ENCODE measurements around the gene RAI1. TPM values are rescaled to one million over a fixed set of nuclear protein-coding genes. Genes with fewer than 3 reads are reported as not detected.
A peak's percentile ranks its signal among the peaks of the same experiment; 100 is the strongest.

Gene RAI1
- total RNA-seq, 1 donor from 2014 or later = 46.2 TPM

- peaks cover 16% of the 10 kb centered on the region for H3K36me3 Mint-ChIP-seq (ENCODE audit: low read depth, unreplicated experiment)
- H3K27me3 Mint-ChIP-seq (ENCODE audit: unreplicated experiment) = peaks cover 31% of the 10 kb centered on the region
- H3K4me1 Mint-ChIP-seq (ENCODE audit: unreplicated experiment) = peaks cover 59% of the 10 kb centered on the region
- H3K9me3 Mint-ChIP-seq (ENCODE audit: unreplicated experiment) = no peaks in the 10 kb centered on the region
- DNase-seq (ENCODE audit: low spot score) = no peak
- H3K4me3 Mint-ChIP-seq (ENCODE audit: unreplicated experiment) = peak overlapping the region; percentile 94
- H3K27ac Mint-ChIP-seq (ENCODE audit: unreplicated experiment) = peak overlapping the region; percentile 91
- TF ChIP-seq CTCF (IDR thresholded peaks at IDR 0.05; ENCODE audit: unreplicated experiment) = no peak
Measured at GRCh38 chr17:17835415-17836249, 154.4 kb downstream of the RAI1 start.

DNA sequence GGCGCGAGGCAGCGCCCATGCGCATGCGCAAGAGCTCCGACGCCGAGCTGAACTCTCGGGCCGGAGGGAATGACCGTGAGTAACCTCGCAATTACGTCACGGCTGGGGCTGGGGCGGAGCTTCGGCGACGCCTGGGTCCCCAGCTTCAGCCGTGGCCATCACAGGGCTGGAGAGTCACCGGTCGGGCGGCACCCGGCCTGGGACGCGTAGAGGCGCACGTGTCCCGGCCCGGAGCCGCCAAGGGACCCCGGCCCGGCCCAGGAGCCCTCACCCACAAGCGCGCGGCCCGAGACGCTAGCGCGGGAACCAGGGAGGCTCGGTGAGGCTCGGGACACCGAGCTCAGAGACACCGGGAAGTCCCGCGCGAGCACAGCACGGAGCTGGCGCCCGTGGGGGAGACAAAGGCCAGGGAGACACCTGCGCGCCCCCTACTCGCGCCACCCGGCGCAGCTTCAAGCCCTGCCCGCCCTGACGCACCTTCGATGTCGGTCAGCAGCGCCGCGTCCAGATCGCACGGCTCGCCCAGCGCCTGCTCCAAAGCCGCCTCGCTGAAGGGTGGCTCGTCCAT lies 155.1 kb downstream of the RAI1 start:
- Mint-ChIP-seq H3K9me3 (ENCODE audit: unreplicated experiment) (no peaks in the 10 kb centered on the region), H3K27ac (ENCODE audit: unreplicated experiment) (peak overlapping the region; percentile 91), H3K4me3 (ENCODE audit: unreplicated experiment) (peak overlapping the region; percentile 94), H3K27me3 (ENCODE audit: unreplicated experiment) (peaks cover 35% of the 10 kb centered on the region), H3K4me1 (ENCODE audit: unreplicated experiment) (peaks cover 62% of the 10 kb centered on the region), H3K36me3 (ENCODE audit: low read depth, unreplicated experiment) (peaks cover 16% of the 10 kb centered on the region)
- DNase-seq (ENCODE audit: low spot score) = peak; percentile 98
- no peak for TF ChIP-seq CTCF (IDR thresholded peaks at IDR 0.05; ENCODE audit: unreplicated experiment)

GRCh38 chr17:17836818-17837379 lies 155.6 kb downstream of the RAI1 start, which contains the start of gene SREBF1:
Gene SREBF1, minus strand, starts transcription at chr17:17836986. Its CDS starts 169 bp downstream, at chr17:17836817.
- Mint-ChIP-seq H3K9me3 (ENCODE audit: unreplicated experiment) (no peaks in the 10 kb centered on the region), H3K4me1 (ENCODE audit: unreplicated experiment) (peaks cover 62% of the 10 kb centered on the region), H3K36me3 (ENCODE audit: low read depth, unreplicated experiment) (peaks cover 16% of the 10 kb centered on the region), H3K27ac (ENCODE audit: unreplicated experiment) (peak within 1 kb of the TSS; percentile 98), H3K4me3 (ENCODE audit: unreplicated experiment) (peak within 1 kb of the TSS; percentile 94), H3K27me3 (ENCODE audit: unreplicated experiment) (peaks cover 36% of the 10 kb centered on the region)
- peak; percentile 66 for DNase-seq (ENCODE audit: low spot score)
- no peak for TF ChIP-seq CTCF (IDR thresholded peaks at IDR 0.05; ENCODE audit: unreplicated experiment)

- H3K4me1 Mint-ChIP-seq (ENCODE audit: unreplicated experiment) = peaks cover 63% of the 10 kb centered on the region
- H3K27me3 Mint-ChIP-seq (ENCODE audit: unreplicated experiment) = peaks cover 33% of the 10 kb centered on the region
- no peak for DNase-seq (ENCODE audit: low spot score)
- no peaks in the 10 kb centered on the region for H3K9me3 Mint-ChIP-seq (ENCODE audit: unreplicated experiment)
- H3K36me3 Mint-ChIP-seq (ENCODE audit: low read depth, unreplicated experiment) = peaks cover 16% of the 10 kb centered on the region
- no peak for TF ChIP-seq CTCF (IDR thresholded peaks at IDR 0.05; ENCODE audit: unreplicated experiment)
- peak overlapping the region; percentile 88 for H3K4me3 Mint-ChIP-seq (ENCODE audit: unreplicated experiment)
- H3K27ac Mint-ChIP-seq (ENCODE audit: unreplicated experiment) = peak overlapping the region; percentile 98
Measured at GRCh38 chr17:17837380-17837821, 156.1 kb downstream of the RAI1 start.

Data from endothelial cell (in vitro differentiated cells).